ENCODE data around the gene SLC6A9. TPM values are rescaled to one million over a fixed set of nuclear protein-coding genes. Genes with fewer than 3 reads are reported as not detected.

Gene SLC6A9
- total RNA-seq, 1 donor, result 25.9 TPM

- TF ChIP-seq CTCF (IDR thresholded peaks at IDR 0.05; ENCODE audit: insufficient read depth, low read length), result no peak
- no peak overlapping the region for H3K4me3 ChIP-seq (ENCODE audit: low read depth, low read length)
- no peak for DNase-seq (ENCODE audit: low read depth)
These were observed 22.1 kb upstream of the SLC6A9 start for GRCh38 chr1:44053394-44053793.

- TF ChIP-seq CTCF (IDR thresholded peaks at IDR 0.05; ENCODE audit: insufficient read depth, low read length), result no peak
- no peak overlapping the region for H3K4me3 ChIP-seq (ENCODE audit: low read depth, low read length)
- no peak for DNase-seq (ENCODE audit: low read depth)
These were observed 19.0 kb upstream of the SLC6A9 start for GRCh38 chr1:44050261-44050660.

- no peak for TF ChIP-seq CTCF (IDR thresholded peaks at IDR 0.05; ENCODE audit: insufficient read depth, low read length)
- H3K4me3 ChIP-seq (ENCODE audit: low read depth, low read length), result no peak overlapping the region
- peak; percentile 98 for DNase-seq (ENCODE audit: low read depth)
These were observed 18.6 kb upstream of the SLC6A9 start for GRCh38 chr1:44049839-44050238.

- peak; percentile 39 for DNase-seq (ENCODE audit: low read depth)
- no peak for TF ChIP-seq CTCF (IDR thresholded peaks at IDR 0.05; ENCODE audit: insufficient read depth, low read length)
- H3K4me3 ChIP-seq (ENCODE audit: low read depth, low read length), result no peak overlapping the region
These were observed 17.4 kb upstream of the SLC6A9 start for GRCh38 chr1:44048532-44049215.

- TF ChIP-seq CTCF (IDR thresholded peaks at IDR 0.05; ENCODE audit: insufficient read depth, low read length), result no peak
- DNase-seq (ENCODE audit: low read depth), result no peak
- no peak overlapping the region for H3K4me3 ChIP-seq (ENCODE audit: low read depth, low read length)
These were observed 15.9 kb upstream of the SLC6A9 start for GRCh38 chr1:44047131-44047530.

GRCh38 chr1:44045064-44045463 is 13.8 kb upstream of the SLC6A9 start:
- TF ChIP-seq CTCF (IDR thresholded peaks at IDR 0.05; ENCODE audit: insufficient read depth, low read length), result no peak
- no peak for DNase-seq (ENCODE audit: low read depth)
- H3K4me3 ChIP-seq (ENCODE audit: low read depth, low read length), result no peak overlapping the region

Measured in fibroblast of the aortic adventitia (primary cell).